Nucleus accumbens (tissue), 56 donors: ENCODE measurements around the gene SOBP.

ENCODE experiments used
- DNase-seq, 56 donors: peaks; one replicate each; lab custom pipeline; 2025; lab: John Stamatoyannopoulos, UW

SOBP gene

DNA sequence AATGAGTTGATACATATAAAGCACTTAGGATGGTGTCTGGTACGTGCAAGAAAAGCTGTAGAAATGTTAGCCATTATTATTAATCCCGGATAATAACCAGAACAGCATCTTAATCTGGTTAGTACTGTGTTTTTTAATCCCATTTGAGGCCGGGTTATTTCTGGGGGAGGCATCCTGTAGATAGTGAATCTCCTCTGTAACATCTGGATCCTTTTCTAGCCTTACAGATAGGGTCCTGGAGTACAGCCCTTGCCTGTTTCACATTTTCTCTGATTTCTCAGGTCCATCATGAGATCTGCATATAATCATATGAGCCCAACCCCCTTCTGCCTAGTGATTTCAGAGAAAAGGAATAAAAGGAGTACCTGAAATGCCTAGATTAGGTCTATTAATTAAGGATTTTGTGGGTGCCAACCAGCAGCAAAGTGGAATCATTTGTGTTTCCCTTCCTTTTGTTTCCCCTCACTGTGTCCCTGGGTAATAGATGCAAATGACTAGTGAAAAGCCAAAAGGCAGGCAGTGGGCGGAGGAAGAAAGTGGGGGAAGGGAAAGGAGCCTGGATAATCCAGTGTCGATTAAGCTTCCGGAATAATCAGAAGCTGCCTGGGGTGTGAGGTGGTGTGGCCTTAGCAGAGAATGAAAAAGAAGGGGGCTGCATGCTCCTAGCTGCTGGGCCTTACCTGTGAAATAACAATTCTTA lies 88.9 kb downstream of the SOBP start:
- no peak for DNase-seq

DNA sequence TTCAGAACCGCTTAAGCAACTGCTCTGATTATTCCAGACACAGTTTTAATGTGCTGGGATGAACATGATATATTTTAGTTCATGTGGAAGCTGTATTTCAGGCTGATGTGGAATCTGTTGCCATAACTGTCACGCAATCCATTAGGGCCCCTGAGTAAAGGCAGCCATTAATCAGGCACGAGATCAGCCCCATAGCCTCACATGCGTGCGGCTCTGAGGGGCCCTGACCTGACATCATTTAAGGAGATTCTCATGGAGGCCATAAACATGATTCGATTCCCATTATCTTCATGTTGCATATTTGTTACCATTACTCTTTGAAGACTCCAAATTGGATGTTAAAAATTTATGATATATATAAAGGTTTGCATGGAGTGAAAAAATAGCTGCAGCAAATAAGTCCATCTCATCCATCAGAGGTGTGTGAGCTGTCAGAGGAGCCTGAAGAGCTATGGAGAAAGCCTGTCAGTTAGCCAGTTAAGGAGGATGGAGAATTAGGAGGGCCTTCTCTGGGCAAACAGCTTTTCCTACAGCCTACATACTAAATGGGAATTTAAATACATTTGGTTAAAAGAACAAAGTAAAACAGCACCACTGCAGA lies 89.6 kb downstream of the SOBP start:
- DNase-seq = no peak

DNA sequence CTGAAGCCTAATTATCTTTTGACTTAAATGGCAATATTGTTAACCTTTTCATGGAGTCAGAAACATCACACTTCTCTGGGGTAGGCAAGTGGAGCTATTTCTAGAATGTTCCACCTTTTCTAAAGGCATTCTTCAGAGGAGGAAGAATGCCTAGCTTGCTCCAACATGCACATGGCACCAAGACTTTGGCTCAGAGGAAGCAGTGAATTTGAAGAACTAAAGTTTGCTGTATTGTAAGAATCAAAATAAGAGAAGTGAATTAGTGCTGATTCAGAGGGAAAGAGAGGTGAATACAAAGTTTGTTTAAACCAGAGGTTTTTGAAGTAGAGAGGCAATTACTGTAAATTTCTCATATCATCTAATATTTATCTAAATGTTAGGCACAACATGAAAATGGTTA lies 92.2 kb downstream of the SOBP start:
- DNase-seq = no peak

DNA sequence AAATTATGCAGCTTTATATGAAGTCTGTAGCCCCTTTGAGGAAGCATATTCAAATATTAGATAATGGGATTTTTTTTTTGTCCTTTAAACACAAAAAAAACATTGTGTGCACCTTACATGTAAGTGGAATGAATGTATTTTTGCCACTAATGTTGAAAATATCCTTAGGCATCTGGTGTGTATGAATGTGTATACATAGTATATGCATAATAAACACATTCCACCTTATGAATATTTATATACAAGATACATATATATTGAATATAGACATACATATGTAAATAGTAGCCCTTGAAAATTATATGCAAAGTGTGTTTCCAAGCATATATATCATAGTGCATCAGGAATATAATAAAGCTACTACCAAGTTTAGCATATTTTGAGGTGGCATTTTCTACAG lies 94.8 kb downstream of the SOBP start:
- no peak for DNase-seq

DNA sequence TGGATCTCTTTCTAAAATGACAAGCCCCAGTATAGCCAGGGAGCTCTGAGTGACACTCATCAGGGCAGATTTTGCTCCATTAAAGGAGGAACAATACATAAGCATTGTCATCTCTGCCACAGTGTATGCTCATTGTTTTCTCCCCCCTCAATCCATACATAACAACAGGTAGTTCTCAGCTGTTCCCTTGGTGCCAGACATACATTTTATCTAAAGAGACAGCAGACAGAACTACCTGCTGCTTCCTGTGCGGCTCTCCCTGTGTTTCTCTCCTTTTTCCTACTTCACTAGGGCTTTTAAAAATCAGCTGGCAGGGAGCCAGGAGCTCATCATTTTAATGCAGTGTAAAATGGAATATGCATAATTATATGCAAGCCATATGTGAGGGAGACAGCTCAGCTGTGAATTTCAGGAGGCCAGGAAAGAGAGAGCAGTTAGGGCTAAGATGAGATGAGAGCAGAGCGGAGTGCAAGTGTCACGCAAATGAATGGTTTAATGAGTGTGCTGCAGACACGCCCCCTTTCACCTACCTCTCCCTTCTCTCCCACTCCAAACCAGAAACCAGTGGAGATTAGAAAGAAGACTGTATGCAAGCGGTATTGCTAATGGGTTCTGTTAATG lies 96.0 kb downstream of the SOBP start:
- peak in 4 of 56 donors; percentile 8 to 42 (median 14) for DNase-seq

DNA sequence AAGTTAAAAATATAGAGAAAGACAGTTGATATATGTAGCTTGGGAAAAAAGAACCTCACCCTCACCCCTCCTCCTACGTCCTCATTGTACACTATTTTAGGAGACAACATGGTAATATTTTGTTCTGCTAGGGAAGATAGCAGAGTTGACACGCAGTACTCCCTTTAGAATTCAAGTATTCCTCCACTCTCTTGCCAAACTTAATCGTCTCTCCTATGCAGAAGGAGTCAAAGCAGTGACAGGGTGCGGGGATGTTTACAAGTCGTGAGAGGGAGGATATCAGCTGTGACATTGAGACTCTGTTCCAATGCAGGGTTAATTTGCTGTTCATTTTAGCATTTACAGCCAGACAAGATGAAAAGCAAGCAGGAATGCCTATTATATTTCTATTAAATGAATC lies 97.5 kb downstream of the SOBP start:
- DNase-seq = no peak

DNA sequence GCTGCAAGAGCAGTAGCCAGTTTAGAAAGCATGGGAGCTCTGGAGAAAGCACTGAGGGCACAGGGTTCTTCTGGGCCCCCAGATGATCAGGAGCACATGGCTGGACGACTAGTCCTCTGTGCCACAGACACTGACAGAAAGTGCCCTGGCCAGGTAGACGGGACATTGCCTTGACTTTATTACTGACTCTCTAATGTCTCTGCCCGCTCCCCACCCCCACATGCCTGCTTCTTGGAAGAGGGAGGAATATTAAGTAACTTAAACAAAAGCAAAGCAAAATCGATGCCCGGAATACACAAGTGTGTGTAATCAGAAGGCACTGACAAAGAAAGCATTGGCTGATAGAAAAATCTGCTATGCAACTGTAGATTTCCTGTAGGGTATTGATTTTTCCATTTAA lies 99.3 kb downstream of the SOBP start:
- peak in 2 of 56 donors; percentile 8 to 24 for DNase-seq

DNA sequence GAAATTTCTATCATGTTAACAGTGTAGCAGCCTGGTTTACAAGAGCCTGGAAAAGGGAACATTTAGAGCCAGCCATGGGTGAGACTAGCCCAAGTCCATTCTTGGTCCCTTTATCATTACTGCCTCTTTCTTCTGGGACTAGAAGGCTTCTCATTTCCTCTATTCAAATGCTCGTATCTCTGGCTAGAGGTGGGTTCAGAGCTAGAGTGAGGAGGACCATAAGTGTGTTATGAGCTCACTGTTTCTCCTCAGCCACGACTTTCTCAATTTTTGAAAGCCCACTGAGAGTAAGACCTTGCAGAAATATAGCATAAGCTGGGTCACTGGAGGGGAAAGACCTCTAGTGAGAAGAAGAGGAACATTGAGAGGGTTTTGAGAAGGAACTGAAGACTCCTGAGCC lies 100.0 kb downstream of the SOBP start:
- no peak for DNase-seq

DNA sequence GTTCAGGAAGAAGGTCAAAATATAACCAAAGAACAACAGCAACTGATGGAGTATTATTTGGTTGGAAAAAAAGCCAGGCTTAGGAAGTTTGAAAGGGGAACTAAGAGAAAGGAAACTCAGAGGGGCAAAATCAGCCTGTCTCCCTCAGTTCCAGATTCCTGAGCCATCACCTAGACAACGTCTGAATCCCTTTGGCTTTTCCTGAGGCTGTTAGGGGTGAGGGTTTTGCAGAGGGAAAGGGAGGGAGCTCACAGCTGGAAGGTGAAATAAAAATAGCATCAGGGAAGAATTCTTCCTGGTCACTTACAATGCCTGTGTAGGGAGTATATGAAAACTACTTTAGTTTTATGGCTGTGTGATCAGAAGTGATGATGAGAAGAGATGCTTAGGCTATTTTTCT lies 100.5 kb downstream of the SOBP start:
- no peak for DNase-seq

DNA sequence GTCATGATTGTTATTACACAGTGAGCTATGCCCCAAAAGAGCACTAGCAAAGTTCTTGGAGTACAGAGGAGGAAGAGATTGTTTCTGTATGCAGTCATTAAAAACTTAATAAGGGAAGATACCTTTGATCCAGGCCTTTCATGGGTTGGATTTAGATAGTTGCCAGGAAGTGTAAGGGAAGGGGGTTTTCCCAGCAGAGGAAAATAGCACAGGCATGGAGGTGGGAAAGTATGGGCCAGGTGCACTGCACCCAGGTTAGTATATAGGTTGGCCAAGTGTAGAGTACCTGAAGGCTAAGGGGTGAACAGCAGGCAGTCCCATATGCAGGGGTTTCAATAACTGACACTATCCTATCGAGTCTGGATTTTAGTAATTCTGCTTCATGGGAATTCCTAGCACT lies 101.4 kb downstream of the SOBP start:
- no peak for DNase-seq

DNA sequence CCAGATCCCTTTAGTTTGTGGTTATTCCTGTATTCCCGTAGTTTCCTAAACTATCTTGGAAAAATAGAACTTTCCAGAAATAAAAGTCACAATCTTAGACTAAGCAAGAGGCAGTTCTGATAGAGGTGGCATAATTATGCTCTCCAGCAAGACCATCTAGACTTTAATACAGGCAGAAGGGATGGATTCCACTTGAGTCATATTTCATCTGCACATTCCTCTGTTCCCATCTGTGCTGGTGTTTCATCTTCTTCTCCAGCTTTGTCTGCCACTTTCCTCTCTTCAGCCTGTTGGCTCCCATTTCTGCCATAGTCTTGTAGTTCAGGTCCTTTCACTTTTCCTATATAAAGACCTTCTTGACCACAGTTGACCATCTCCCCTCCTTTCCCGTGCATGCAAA lies 102.9 kb downstream of the SOBP start:
- no peak for DNase-seq

DNA sequence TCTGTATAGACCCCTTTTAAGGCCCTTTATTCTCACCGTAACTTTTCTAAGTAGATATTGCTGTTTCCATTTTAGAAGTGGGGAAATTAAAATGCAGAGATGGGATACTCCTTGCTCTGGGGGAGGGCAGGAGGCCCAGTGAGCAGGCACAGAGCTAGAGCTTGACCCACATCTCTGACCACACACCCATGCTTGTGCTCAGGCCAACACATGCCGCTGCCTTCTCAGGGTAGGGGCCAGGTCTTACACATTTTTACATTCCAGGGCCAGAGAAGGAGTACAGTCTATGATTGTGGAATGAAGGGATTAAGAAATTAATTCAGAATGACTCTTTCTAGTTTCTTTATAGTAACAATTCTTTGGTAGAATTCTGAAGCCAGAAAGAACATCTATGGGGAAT lies 104.8 kb downstream of the SOBP start:
- DNase-seq = no peak

DNA sequence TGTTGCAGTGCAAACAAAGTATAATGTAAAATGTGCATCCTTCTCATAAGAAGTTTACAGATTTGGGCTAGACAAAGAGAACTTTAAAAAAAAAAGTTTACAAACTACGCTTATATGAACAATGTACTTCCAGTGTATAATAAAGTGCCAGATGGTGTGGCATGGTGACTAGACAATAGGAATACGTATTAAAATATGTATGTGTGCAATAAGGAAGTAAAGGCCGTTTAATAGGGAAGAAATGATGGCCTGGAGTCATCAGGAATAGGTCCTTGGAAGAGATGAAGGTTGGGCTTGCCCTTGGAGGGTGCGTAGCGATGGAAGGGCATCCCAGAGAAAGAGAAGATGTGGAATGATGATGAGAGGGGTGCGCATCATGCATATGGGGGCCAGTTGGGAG lies 108.2 kb downstream of the SOBP start:
- no peak for DNase-seq

DNA sequence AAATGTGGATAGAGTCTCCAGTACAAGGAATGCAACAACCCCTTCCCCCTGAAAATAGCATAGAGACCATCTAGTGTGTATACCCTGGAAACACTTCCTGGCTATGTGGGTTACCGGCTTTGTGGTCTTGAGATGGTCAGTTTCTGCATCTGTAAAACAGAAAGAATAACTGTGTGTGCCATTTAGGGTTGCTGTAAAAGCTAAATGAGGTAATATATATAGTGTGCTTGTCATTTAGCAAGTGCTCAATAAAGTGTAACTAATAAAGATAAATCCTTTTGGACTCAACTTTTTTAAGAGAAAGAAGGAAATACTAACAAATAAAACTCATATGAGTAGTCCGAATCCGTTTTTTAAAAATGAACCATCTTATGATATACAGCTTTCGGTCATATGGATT lies 109.1 kb downstream of the SOBP start:
- DNase-seq = no peak

DNA sequence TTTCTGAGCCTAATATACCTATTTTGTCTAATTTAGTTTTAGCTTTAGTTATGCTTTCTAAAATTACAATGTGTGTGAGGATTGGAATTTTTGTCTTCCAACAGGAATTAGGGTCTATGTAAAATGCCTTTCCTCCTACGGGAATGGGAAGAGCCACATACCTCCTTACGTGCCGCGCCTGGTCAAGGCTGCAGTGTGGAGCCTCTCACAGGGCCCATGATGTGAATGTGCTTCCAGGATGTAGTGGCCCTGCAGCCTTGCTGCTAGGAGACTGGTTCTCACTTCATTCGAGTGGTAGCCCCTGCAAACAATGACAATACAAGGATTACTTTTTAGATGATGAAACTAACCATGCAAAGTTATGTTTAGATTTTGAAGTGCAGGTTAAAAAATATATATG lies 110.2 kb downstream of the SOBP start:
- DNase-seq = no peak

DNA sequence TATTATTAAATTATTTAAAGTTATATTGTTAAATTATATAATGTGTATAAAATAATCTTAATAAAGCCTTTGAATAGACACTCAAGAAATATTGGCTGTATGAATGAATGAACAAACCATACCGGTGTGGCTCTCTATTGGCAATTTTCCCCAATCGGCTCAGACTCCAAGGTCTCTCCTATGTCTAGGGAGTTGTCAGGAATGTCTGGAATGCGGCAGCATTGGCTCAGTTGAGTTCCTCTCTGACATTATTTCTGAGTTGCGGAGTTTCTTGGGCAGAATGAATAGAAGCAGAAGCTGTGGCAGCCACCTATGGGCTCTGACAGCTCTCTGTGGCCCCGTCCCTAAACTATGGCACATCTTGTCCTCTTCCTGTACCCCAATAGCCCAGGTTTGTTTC lies 111.0 kb downstream of the SOBP start:
- no peak for DNase-seq

DNA sequence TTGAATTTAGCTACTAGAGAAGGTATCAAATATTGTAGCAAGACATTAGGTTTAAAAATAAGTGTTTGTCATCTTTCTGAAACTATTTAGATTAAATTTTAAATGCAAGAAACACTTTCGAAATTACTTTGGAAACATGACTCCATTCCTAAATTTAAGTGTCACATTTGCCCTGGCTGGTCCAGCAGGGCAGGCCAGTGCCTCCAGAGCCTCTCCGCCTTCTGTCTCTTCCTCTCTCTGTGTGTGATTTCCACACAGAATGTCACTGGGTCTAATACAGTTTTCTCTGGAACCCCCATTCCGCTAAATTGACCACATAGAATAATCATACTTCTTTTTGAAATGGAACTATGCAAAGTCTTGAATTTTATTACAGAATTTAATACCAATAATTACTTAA lies 111.5 kb downstream of the SOBP start:
- no peak for DNase-seq

DNA sequence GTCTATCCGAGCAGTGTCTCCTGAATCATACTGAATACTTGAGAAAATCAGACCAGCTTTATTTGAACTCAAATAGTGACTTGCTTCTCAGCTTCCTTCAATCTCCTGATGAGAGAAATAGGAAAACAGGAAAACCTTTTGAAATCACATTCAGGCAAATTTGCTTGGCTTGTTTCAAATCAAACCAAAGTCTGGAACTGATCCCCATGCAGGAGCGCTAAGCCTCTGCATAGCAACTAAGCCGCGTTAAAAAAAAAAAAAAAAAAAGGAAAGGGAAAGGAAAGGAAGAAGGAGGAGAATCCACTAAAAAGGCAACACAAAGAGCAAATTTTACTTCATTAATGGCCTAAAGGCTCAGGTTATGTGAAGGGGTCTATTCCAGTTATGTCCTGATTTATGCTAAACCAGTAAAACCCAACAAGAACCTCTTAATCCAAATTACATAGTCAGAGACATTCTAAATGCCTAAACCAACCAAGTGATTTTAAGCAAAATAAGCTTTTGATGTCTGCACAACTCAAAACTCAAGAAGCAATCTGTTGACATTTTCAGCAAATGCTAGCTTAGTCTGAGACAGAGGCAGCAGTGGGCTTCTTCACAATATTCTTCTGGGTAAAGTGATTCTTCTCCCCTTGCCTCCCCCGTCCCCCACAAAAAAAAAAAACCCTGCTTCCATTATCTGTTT lies 112.5 kb downstream of the SOBP start:
- DNase-seq = no peak

DNA sequence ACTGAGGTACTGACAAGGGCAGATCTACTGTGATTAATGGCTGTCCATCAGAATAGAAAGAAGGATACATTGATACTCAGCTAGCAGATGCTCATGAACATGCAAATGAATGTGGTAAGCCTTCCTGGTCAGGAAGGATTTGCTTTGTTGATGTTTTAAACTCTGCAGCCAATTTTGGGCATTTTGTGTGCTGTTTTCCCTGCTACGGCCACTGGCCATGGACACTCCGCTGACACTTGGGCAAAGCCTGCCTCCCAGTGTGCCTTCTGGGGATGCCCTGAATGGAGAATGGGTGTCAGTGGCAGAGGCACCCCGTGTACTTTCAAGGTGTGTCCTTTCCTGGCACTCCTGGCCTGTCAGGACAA lies 113.1 kb downstream of the SOBP start:
- DNase-seq = peak in 21 of 56 donors; percentile 11 to 67 (median 26)

DNA sequence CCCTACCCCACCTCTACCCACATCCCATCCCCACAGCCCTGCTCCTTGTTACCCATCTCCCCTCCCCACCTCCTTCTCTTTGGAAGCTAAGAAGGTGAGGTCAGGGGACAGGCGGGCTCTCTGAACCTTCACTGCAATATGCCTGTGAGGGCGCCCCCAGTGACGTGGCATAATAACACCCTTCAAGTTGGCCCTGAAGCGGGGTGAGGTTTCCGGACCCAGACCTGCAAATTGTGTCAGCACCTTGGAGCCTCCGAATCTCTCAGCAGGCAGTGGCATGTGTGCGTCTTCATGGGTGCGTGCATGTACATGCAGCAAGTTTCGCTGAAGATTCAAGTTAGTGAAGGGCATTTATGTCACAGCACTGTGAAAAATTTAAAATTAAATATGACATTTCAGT lies 114.6 kb downstream of the SOBP start:
- DNase-seq = no peak

DNA sequence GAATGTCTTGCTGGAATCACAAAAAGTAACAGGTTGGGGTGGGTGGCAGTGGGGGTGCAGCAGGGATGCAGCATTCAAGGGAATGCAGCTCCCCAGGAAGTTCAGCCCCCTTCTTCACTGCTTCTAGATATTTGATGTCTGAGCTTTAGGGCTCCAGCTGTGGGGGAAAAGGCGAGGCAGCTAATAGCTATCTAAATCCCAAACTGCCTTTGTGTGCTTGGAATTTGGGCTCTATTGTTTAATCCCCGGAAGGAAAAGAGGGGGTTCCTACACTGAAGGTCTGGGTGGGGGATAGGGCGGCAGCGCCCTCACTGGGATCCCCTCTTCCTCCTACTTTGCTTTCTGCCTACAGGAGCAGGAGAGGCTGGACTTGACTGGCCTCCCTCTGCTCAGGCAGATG lies 116.5 kb downstream of the SOBP start:
- no peak for DNase-seq

DNA sequence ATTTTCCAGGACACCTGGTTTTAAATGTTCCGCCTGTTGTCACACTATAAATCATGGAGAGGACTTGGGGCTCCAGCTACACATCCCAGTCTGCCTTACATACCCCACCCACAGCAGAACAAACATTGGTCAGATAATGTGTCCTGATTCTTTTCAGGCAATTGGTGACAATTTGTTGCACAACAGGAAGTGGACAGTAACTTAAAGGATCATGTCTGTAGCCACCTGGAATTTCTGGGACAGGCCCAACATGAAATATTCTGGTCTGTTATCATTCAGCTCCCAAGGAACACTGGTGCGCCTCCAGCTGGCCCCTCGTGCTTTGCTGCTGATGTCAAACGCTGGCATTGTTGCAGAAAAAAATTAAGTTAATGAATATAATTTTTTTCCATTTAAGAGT lies 117.2 kb downstream of the SOBP start:
- DNase-seq = no peak
